ENCODE data around the gene ORAI1. TPM values are rescaled to one million over a fixed set of nuclear protein-coding genes. Genes with fewer than 3 reads are reported as not detected.

ORAI1 gene
- total and polyA plus RNA-seq, 2 of the 13 experiments (the other 11 are each of a cell fraction or from before 2014, with no cell fraction given) = 9.2 to 17.2 TPM

GRCh38 chr12:121628037-121628436, 1.7 kb downstream of the ORAI1 start:
- intact Hi-C loops (cut with micrococcal nuclease; ENCODE audit: unreplicated experiment) = no loop called here
- ATAC-seq (no peak), DNase-seq (ENCODE audit: low spot score) (no peak), FAIRE-seq (no peak)
- TF ChIP-seq RORA (CRISPR knock-in tag; IDR thresholded peaks at IDR 0.05) = no peak
- no peak for TF ChIP-seq KLF6 (CRISPR knock-in tag; IDR thresholded peaks at IDR 0.05)
- TF ChIP-seq FOXC1 (CRISPR knock-in tag; IDR thresholded peaks at IDR 0.05; ENCODE audit: borderline replicate concordance) = 0 out of 2 replicates have a peak, but pooled peaks have one; percentile 28
- TF ChIP-seq, protein P1, sequence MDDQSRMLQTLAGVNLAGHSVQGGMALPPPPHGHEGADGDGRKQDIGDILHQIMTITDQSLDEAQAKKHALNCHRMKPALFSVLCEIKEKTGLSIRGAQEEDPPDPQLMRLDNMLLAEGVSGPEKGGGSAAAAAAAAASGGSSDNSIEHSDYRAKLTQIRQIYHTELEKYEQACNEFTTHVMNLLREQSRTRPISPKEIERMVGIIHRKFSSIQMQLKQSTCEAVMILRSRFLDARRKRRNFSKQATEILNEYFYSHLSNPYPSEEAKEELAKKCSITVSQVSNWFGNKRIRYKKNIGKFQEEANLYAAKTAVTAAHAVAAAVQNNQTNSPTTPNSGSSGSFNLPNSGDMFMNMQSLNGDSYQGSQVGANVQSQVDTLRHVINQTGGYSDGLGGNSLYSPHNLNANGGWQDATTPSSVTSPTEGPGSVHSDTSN (CRISPR knock-in tag; IDR thresholded peaks at IDR 0.05; ENCODE audit: borderline replicate concordance) = no peak
- no peak for TF ChIP-seq ZNF350 (CRISPR knock-in tag; IDR thresholded peaks at IDR 0.05; ENCODE audit: borderline replicate concordance, low read depth)
- TF ChIP-seq, protein P2, sequence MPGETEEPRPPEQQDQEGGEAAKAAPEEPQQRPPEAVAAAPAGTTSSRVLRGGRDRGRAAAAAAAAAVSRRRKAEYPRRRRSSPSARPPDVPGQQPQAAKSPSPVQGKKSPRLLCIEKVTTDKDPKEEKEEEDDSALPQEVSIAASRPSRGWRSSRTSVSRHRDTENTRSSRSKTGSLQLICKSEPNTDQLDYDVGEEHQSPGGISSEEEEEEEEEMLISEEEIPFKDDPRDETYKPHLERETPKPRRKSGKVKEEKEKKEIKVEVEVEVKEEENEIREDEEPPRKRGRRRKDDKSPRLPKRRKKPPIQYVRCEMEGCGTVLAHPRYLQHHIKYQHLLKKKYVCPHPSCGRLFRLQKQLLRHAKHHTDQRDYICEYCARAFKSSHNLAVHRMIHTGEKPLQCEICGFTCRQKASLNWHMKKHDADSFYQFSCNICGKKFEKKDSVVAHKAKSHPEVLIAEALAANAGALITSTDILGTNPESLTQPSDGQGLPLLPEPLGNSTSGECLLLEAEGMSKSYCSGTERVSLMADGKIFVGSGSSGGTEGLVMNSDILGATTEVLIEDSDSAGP (CRISPR knock-in tag; IDR thresholded peaks at IDR 0.05; ENCODE audit: borderline replicate concordance) = no peak
- Histone ChIP-seq H3K9ac (ENCODE audit: insufficient read depth, low read depth, low read length) (peak overlapping the region; percentile 80), H3K27ac (ENCODE audit: extremely low read length, insufficient read depth, low read length) (peak overlapping the region; percentile 82), H4K20me1 (ENCODE audit: insufficient read depth, low read length) (no peaks in the 10 kb centered on the region; the same call in 1 of the 2 replicates), H3K4me3 (replicated peaks in 1 of 3; ENCODE audit: insufficient read depth in 1 of 3, low read depth in 2 of 3, low read length in 3 of 3) (peak overlapping the region; percentile 62 to 78 (median 70)), H3K27me3 (ENCODE audit: control insufficient read depth in 1 of 2, insufficient read depth in 2 of 2, low read length in 2 of 2) (no peaks in the 10 kb centered on the region), H3K4me2 (ENCODE audit: low read depth, low read length) (peak overlapping the region; percentile 84), H2AFZ (ENCODE audit: low read length) (no peak overlapping the region), H3K9me3 (ENCODE audit: low read length) (no peaks in the 10 kb centered on the region), H3K79me2 (ENCODE audit: insufficient read depth, low read length) (peaks cover 12% of the 10 kb centered on the region), H3K36me3 (replicated peaks in 1 of 2; ENCODE audit: control insufficient read depth in 1 of 2, insufficient read depth in 2 of 2, low read length in 2 of 2) (no peaks in the 10 kb centered on the region), H3K4me1 (ENCODE audit: insufficient read depth, low read length) (peaks cover 73% of the 10 kb centered on the region)
- in situ Hi-C loops (cut with HindIII; ENCODE audit: extremely low pct_ligation_motif_present, low pct_unique_long_range_greater_than_20kb) = loop anchor here (5.0 kb wide), 1 partner anchor 76 kb away; no protein-coding TSS in a partner anchor
- ChIA-PET POLR2A (interaction anchor here (0.7 to 2.5 kb wide), 6 partner anchors 32 to 276 kb away, joined by 3 to 8 read pairs (median 5); partner anchors contain the start of genes ANAPC5, KDM2B and MORN3), CTCF (ENCODE audit: low intra/inter-chr PET ratio, low total read pairs) (no interaction called here)
- WGBS (ENCODE audit: low lambda C conversion rate) = 34% methylated on average over 4 of the region's 8 CpGs
- BruUV-seq (replicated peaks) = no TSS peak
